DND-41 (cell line): ENCODE measurements around the gene S100A4.
"Not testable (repeated sequence)": the region's sequence is repeated elsewhere in the genome, so short reads cannot be mapped to it uniquely, and the experiment has no call there.

Experiments
- CTCF ChIP-seq: IDR thresholded peaks from 2 replicates; pipeline ENCODE4 v1.5.1; 2012; ENCODE audit warnings: borderline replicate concordance, low read length, moderate library complexity, mild to moderate bottlenecking; ENCODE audit not compliant: poor library complexity, severe bottlenecking; ENCODE audit errors: extremely low read depth
- EZH2 ChIP-seq: IDR thresholded peaks from 3 replicates; pipeline ENCODE4 v1.6.1; 2012; ENCODE audit warnings: borderline replicate concordance, low read depth, mild to moderate bottlenecking, moderate library complexity, low read length, inconsistent platforms; ENCODE audit not compliant: severe bottlenecking

- not testable (repeated sequence) for TF ChIP-seq EZH2, CTCF
These were observed 23.8 kb downstream of the S100A4 start for GRCh38 chr1:153521808-153522207.
